ENCODE data around the gene BHLHE23. TPM values are rescaled to one million over a fixed set of nuclear protein-coding genes. Genes with fewer than 3 reads are reported as not detected.

BHLHE23 gene
- total RNA-seq, 3 donors from 2014 or later (not counting 1 experiment from before 2014, with no cell fraction given): not detected

DNA sequence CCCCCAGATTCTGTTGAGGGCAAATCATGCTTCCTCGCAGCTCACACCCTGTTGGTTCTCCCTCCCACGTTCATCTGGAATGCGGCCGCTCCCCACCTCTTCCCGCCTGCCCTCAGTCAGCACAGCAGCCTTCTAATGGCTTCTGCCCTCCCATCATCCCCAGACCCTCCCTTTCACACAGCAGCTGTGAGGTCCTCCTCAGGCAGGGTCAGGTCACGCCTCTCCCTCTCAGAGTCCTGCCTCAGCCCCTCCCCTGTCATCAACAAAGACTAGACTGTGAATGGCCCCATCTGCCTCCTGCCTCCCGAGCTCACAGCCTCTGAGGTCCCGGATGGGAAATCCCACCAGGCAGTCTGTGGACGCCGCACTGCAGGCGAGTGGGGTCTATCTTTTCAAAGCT, 7.9 kb upstream of the BHLHE23 start:
- 28% methylated on average over 11 of the region's 11 CpGs for WGBS (ENCODE audit: insufficient coverage)
- Mint-ChIP-seq H3K4me3 (no peak overlapping the region), H3K4me1 (peaks cover 7 to 8% of the 10 kb centered on the region in 2 donors), H3K36me3 (peaks cover 16% of the 10 kb centered on the region), H3K27ac (no peak overlapping the region), H3K9me3 (peaks cover 0 to 5% of the 10 kb centered on the region in 2 donors), H3K27me3 (ENCODE audit: low read depth in 2 of 2) (peaks cover 48 to 49% of the 10 kb centered on the region in 2 donors)
- ATAC-seq (no peak), DNase-seq (no peak)
- peaks cover 3% of the 10 kb centered on the region for H3K9me3 ChIP-seq (ENCODE audit: control insufficient read depth, insufficient read depth, low read length)
- peaks cover 9% of the 10 kb centered on the region for H3K4me1 ChIP-seq (ENCODE audit: control insufficient read depth, insufficient read depth, low read length)
- peaks cover 9% of the 10 kb centered on the region for H3K27me3 ChIP-seq (ENCODE audit: control insufficient read depth, insufficient read depth, low read length)
- intact Hi-C loops (cut with micrococcal nuclease): no loop called here
- H3K4me3 ChIP-seq (ENCODE audit: low read length): no peak overlapping the region
- TF ChIP-seq, protein P1, sequence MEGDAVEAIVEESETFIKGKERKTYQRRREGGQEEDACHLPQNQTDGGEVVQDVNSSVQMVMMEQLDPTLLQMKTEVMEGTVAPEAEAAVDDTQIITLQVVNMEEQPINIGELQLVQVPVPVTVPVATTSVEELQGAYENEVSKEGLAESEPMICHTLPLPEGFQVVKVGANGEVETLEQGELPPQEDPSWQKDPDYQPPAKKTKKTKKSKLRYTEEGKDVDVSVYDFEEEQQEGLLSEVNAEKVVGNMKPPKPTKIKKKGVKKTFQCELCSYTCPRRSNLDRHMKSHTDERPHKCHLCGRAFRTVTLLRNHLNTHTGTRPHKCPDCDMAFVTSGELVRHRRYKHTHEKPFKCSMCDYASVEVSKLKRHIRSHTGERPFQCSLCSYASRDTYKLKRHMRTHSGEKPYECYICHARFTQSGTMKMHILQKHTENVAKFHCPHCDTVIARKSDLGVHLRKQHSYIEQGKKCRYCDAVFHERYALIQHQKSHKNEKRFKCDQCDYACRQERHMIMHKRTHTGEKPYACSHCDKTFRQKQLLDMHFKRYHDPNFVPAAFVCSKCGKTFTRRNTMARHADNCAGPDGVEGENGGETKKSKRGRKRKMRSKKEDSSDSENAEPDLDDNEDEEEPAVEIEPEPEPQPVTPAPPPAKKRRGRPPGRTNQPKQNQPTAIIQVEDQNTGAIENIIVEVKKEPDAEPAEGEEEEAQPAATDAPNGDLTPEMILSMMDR (IDR thresholded peaks at IDR 0.05): no peak
- H3K27ac ChIP-seq (ENCODE audit: low read length): no peak overlapping the region
- H3K36me3 ChIP-seq (ENCODE audit: control insufficient read depth, insufficient read depth, low read length): no peaks in the 10 kb centered on the region

DNA sequence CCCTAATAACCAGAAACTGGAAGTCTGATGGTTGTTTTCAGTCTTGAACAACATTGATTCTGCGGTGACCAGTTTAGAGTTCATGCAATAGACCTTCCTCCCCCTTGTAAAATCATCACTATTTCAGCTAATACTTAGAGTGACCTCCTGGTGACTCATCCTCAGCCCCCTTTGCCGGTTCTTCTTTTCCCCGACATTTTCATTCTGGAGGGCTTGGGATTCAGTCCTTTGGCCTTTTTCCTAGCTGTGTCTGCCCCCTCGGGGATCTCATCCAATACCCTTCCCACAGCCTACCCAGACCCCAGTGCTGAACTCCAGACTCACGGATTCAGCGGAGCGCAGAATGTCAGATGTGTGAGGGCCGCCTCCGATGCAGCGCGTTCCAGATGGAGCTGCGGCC, 7.5 kb upstream of the BHLHE23 start:
- no peak overlapping the region for H3K27ac Mint-ChIP-seq
- peaks cover 16% of the 10 kb centered on the region for H3K36me3 Mint-ChIP-seq
- H3K27ac ChIP-seq (ENCODE audit: low read length): no peak overlapping the region
- 27% methylated on average over 12 of the region's 12 CpGs for WGBS (ENCODE audit: insufficient coverage)
- H3K9me3 ChIP-seq (ENCODE audit: control insufficient read depth, insufficient read depth, low read length): peaks cover 3% of the 10 kb centered on the region
- H3K4me3 ChIP-seq (ENCODE audit: low read length): no peak overlapping the region
- peaks cover 0 to 5% of the 10 kb centered on the region in 2 donors for H3K9me3 Mint-ChIP-seq
- peaks cover 44 to 49% of the 10 kb centered on the region in 2 donors for H3K27me3 Mint-ChIP-seq (ENCODE audit: low read depth in 2 of 2)
- H3K4me3 Mint-ChIP-seq: no peak overlapping the region
- DNase-seq (no peak), ATAC-seq (no peak)
- H3K4me1 ChIP-seq (ENCODE audit: control insufficient read depth, insufficient read depth, low read length): peaks cover 14% of the 10 kb centered on the region
- peaks cover 7 to 8% of the 10 kb centered on the region in 2 donors for H3K4me1 Mint-ChIP-seq
- intact Hi-C loops (cut with micrococcal nuclease): no loop called here
- H3K27me3 ChIP-seq (ENCODE audit: control insufficient read depth, insufficient read depth, low read length): peaks cover 14% of the 10 kb centered on the region
- no peaks in the 10 kb centered on the region for H3K36me3 ChIP-seq (ENCODE audit: control insufficient read depth, insufficient read depth, low read length)
- TF ChIP-seq, protein P1 (IDR thresholded peaks at IDR 0.05): no peak

DNA sequence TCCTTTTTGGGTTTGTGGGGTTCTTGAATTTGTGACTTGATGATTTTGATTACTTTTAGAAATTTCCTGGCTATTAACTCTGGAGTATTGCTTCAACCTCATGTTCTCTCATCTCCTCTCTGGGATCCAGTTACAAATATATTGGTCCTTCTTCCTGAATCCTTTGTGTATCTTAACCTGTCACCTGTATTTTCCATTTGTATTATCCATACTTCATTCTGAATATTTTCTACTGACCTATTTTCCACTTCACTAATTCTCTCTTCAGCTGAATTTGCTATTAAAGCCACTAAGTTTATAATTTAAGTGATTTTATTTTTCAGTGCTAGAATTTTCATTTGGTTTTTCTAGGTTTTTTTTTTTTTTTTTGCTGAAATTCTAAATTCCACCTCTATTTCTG, 6.4 kb upstream of the BHLHE23 start:
- Mint-ChIP-seq H3K27ac (no peak overlapping the region), H3K36me3 (peaks cover 16% of the 10 kb centered on the region), H3K4me3 (no peak overlapping the region), H3K4me1 (peaks cover 7 to 19% of the 10 kb centered on the region in 2 donors), H3K27me3 (ENCODE audit: low read depth in 2 of 2) (peaks cover 50 to 55% of the 10 kb centered on the region in 2 donors), H3K9me3 (peaks cover 0 to 5% of the 10 kb centered on the region in 2 donors)
- TF ChIP-seq, protein P1 (IDR thresholded peaks at IDR 0.05): no peak
- peaks cover 24% of the 10 kb centered on the region for H3K27me3 ChIP-seq (ENCODE audit: control insufficient read depth, insufficient read depth, low read length)
- H3K27ac ChIP-seq (ENCODE audit: low read length): no peak overlapping the region
- no peak overlapping the region for H3K4me3 ChIP-seq (ENCODE audit: low read length)
- H3K9me3 ChIP-seq (ENCODE audit: control insufficient read depth, insufficient read depth, low read length): peaks cover 3% of the 10 kb centered on the region
- H3K36me3 ChIP-seq (ENCODE audit: control insufficient read depth, insufficient read depth, low read length): no peaks in the 10 kb centered on the region
- intact Hi-C loops (cut with micrococcal nuclease): no loop called here
- no peak for DNase-seq
- H3K4me1 ChIP-seq (ENCODE audit: control insufficient read depth, insufficient read depth, low read length): peaks cover 24% of the 10 kb centered on the region
- ATAC-seq: no peak

GRCh38 chr20:63011798-63012197, 5.0 kb upstream of the BHLHE23 start:
- ATAC-seq (no peak), DNase-seq (no peak)
- Mint-ChIP-seq H3K4me1 (peaks cover 7 to 24% of the 10 kb centered on the region in 2 donors), H3K9me3 (peaks cover 0 to 5% of the 10 kb centered on the region in 2 donors), H3K36me3 (peaks cover 16% of the 10 kb centered on the region), H3K4me3 (no peak overlapping the region), H3K27ac (no peak overlapping the region), H3K27me3 (ENCODE audit: low read depth in 2 of 2) (peaks cover 50 to 59% of the 10 kb centered on the region in 2 donors)
- H3K4me1 ChIP-seq (ENCODE audit: control insufficient read depth, insufficient read depth, low read length): peaks cover 35% of the 10 kb centered on the region
- no peaks in the 10 kb centered on the region for H3K36me3 ChIP-seq (ENCODE audit: control insufficient read depth, insufficient read depth, low read length)
- peaks cover 36% of the 10 kb centered on the region for H3K27me3 ChIP-seq (ENCODE audit: control insufficient read depth, insufficient read depth, low read length)
- intact Hi-C loops (cut with micrococcal nuclease): no loop called here
- peaks cover 3% of the 10 kb centered on the region for H3K9me3 ChIP-seq (ENCODE audit: control insufficient read depth, insufficient read depth, low read length)
- H3K4me3 ChIP-seq (ENCODE audit: low read length): no peak overlapping the region
- WGBS (ENCODE audit: insufficient coverage): 77% methylated on average over 3 of the region's 3 CpGs
- TF ChIP-seq, protein P1 (IDR thresholded peaks at IDR 0.05): no peak
- no peak overlapping the region for H3K27ac ChIP-seq (ENCODE audit: low read length)

All from natural killer cell (primary cell).